HL-60 (cell line): ENCODE measurements around the gene USP36.

Experiments used
- DNase-seq, 2 experiments: peaks; one replicate each; pipeline ENCODE4 v3.0.0-alpha.2; 2010 to 2020; ENCODE audit warnings: low read depth in 1 of 2, low spot score in 1 of 2
- H3K27ac ChIP-seq: fragments of 250-450 bp; sonication (Bioruptor Pico); replicated peaks from 2 replicates; pipeline ENCODE4 v1.5.1; 2020; ENCODE audit warnings: mild to moderate bottlenecking, moderate library complexity
- H3K27me3 ChIP-seq: fragments of 250-450 bp; sonication (Bioruptor Pico); 2 replicates; pipeline ENCODE4 v1.5.1; 2021; ENCODE audit warnings: mild to moderate bottlenecking, moderate library complexity; ENCODE audit not compliant: insufficient read depth, poor library complexity, severe bottlenecking
- H3K4me3 ChIP-seq: replicated peaks from 2 replicates; pipeline ENCODE4 v1.5.1; 2011; ENCODE audit warnings: mild to moderate bottlenecking, control low read depth, low read length; ENCODE audit not compliant: insufficient read depth
- CTCF ChIP-seq: IDR thresholded peaks from one replicate; pipeline ENCODE4 v1.5.1; 2011; ENCODE audit warnings: low read length, control low read depth, inconsistent platforms; ENCODE audit not compliant: insufficient read depth
- GABPA ChIP-seq: IDR thresholded peaks from 2 replicates; pipeline ENCODE4 v1.6.1; 2012; ENCODE audit warnings: low read depth
- POLR2AphosphoS5 ChIP-seq: IDR thresholded peaks from 2 replicates; pipeline ENCODE4 v1.6.1; 2012; ENCODE audit warnings: low read depth
- REST ChIP-seq: IDR thresholded peaks from 2 replicates; pipeline ENCODE4 v1.6.1; 2012; ENCODE audit warnings: low read depth; ENCODE audit not compliant: insufficient replicate concordance
- SPI1 ChIP-seq: IDR thresholded peaks from 2 replicates; pipeline ENCODE4 v1.6.1; 2012; ENCODE audit warnings: low read depth, mild to moderate bottlenecking, borderline replicate concordance

Gene USP36

DNA sequence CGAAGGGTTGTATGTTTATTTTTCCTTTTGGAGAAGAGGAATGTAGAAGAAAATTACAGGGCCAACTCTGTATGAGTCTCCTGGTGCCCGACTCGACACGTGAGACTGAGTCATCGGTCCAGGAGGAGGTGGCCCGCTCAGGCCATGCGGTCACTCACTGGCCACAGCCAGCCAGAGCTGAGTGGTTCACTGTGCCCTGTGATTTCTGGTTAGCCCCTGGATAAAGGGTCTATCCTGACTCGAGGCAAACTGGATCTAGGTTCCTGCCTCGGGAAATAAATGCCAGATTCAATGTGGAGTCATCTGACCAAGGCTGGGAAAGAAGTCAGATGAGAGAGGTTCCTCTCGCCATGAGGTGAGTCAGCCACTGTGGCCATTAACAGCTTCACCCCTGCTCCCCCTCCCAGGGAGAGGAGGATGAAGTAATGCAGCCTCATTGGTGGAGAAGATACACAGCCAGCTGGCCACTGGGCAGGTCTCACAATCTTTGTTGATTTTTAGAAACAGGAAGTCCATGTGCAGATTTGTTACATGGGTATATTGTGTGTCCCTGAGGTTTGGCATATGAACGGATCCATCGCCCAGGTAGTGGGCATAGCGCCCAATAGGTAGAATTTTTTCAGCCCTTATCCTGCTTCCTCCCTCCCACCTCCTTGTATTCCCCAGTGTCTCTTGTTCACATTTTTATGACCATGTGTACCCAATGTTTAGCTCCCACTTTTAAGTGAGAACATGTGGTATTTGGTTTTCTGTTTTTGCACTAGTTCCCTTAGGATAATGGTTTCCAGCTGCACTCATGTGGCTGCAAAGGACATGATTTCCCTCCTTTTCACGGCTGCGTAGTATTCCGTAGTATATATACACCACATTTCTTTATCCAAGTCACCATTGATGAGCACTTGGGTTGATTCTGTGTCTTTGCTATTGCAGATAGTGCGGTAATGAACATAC, 21.7 kb upstream of the USP36 start:
- TF ChIP-seq SPI1, result peak; percentile 35; the same call in 1 of the 2 replicates
- no peak for TF ChIP-seq GABPA
- Histone ChIP-seq H3K4me3 (no peak overlapping the region), H3K27me3 (no peaks in the 10 kb centered on the region), H3K27ac (no peak overlapping the region)
- peak; percentile 66 to 71 for DNase-seq

GRCh38 chr17:78861229-78861628, 20.6 kb upstream of the USP36 start:
- no peak for TF ChIP-seq REST
- TF ChIP-seq CTCF, result no peak
- TF ChIP-seq SPI1, result no peak
- no peak for TF ChIP-seq POLR2AphosphoS5
- no peak for TF ChIP-seq GABPA
- Histone ChIP-seq H3K27me3 (no peaks in the 10 kb centered on the region), H3K27ac (no peak overlapping the region), H3K4me3 (no peak overlapping the region)
- DNase-seq, result no peak

DNA sequence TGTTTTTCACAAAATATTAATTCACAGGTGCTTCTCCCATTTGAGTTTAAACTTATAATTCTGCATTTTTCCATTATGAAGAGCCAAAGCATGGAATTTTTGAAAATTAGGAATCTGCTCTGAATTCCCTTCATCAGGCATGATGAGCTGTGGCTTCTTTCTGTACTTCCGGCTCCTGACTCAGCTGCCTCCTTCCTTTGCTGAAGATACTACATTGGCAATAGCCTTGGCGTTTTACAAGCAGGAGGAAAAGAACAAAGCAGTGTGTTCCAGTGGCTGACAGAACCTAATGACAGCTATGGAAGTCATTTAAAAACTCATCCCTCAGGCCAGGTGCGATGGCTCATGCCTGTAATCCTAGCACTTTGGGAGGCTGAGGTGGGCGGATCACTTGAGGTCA, 18.4 kb upstream of the USP36 start:
- DNase-seq, result no peak
- no peaks in the 10 kb centered on the region for H3K27me3 ChIP-seq
- no peak overlapping the region for H3K27ac ChIP-seq
- TF ChIP-seq POLR2AphosphoS5, result no peak
- TF ChIP-seq CTCF, result no peak
- no peak for TF ChIP-seq GABPA
- no peak for TF ChIP-seq REST
- no peak for TF ChIP-seq SPI1
- no peak overlapping the region for H3K4me3 ChIP-seq

DNA sequence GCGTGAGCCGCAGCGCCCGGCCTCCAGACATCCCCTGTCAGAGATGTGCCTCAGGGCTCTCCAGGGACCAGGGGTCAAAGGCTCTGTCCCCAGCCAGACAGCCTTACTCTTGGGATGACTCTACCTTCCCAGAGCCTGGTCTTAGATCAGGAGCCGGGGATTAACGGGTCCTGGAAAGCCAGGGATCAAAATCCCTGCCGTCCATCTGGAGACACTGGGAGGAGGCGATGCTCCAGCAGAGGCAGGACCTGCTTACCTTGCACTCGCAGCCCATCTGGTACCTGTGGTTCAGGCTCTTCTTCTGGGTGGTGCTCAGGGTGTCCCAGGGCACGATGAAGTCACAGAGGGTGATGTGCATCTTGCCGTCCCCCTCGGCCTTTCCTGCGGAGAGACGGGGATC, 16.7 kb upstream of the USP36 start:
- no peak overlapping the region for H3K4me3 ChIP-seq
- H3K27ac ChIP-seq, result no peak overlapping the region
- H3K27me3 ChIP-seq, result no peaks in the 10 kb centered on the region
- TF ChIP-seq SPI1 (no peak), POLR2AphosphoS5 (no peak), GABPA (no peak), CTCF (no peak), REST (no peak)
- DNase-seq, result no peak
